WTC11 (cell line): ENCODE measurements around the gene SMCO1. TPM values are rescaled to one million over a fixed set of nuclear protein-coding genes. Genes with fewer than 3 reads are reported as not detected.

Experiments
- ATAC-seq: fragments of 200-7000 bp; cut with Tn5 transposase; 2 replicates; pipeline ENCODE4 v1.10.0; 2021; ENCODE audit warnings: mild to moderate bottlenecking, moderate library complexity
- CTCF ChIA-PET: fragments of 300-600 bp; sonication (Branson Sonifier 250); formaldehyde crosslinking; loops from one replicate; lab custom pipeline; 2021; ENCODE audit warnings: antibody characterized with exemption; lab: Charles Lee
- POLR2A ChIA-PET: fragments of 350-600 bp; sonication (Branson Sonifier 250); formaldehyde crosslinking; loops from one replicate; lab custom pipeline; 2021; ENCODE audit warnings: antibody characterized with exemption; lab: Charles Lee
- DNase-seq: peaks from one replicate; pipeline ENCODE4 v3.0.0; 2021; ENCODE audit warnings: low spot score
- H3K27ac Mint-ChIP-seq: 2 replicates; pipeline ENCODE4 v1.8.0; 2021; ENCODE audit warnings: mixed read lengths
- H3K27me3 Mint-ChIP-seq: 2 replicates; pipeline ENCODE4 v1.8.0; 2021; ENCODE audit warnings: low read depth, mild to moderate bottlenecking, moderate library complexity, mixed read lengths
- H3K36me3 Mint-ChIP-seq: 2 replicates; pipeline ENCODE4 v1.8.0; 2021; ENCODE audit warnings: mixed read lengths
- H3K4me1 Mint-ChIP-seq: 2 replicates; pipeline ENCODE4 v1.8.0; 2022; ENCODE audit warnings: mixed read lengths
- H3K4me3 Mint-ChIP-seq: 2 replicates; pipeline ENCODE4 v1.8.0; 2021; ENCODE audit warnings: mild to moderate bottlenecking, moderate library complexity, mixed read lengths
- H3K9me3 Mint-ChIP-seq: 2 replicates; pipeline ENCODE4 v1.8.0; 2021; ENCODE audit warnings: mixed read lengths
- CREB1 ChIP-seq: sonication (generic); formaldehyde crosslinking; IDR thresholded peaks from 2 replicates; pipeline ENCODE4 v1.8.0; 2023; ENCODE audit warnings: mild to moderate bottlenecking, missing genetic modification reagents
- CTCF ChIP-seq: fragments of 200-600 bp; IDR thresholded peaks from 2 replicates; pipeline ENCODE4 v1.8.0; 2022; ENCODE audit warnings: antibody characterized with exemption
- E2F1 ChIP-seq: sonication (generic); formaldehyde crosslinking; IDR thresholded peaks from 2 replicates; pipeline ENCODE4 v1.8.0; 2022; ENCODE audit warnings: mild to moderate bottlenecking, missing genetic modification reagents
- ERG ChIP-seq: fragments of 250-450 bp; sonication (Bioruptor Pico); IDR thresholded peaks from 2 replicates; pipeline ENCODE4 v1.8.0; 2021; ENCODE audit warnings: mild to moderate bottlenecking
- GABPB1 ChIP-seq: sonication (generic); formaldehyde crosslinking; IDR thresholded peaks from 2 replicates; pipeline ENCODE4 v1.8.1; 2023; ENCODE audit warnings: mild to moderate bottlenecking, missing genetic modification reagents
- IRF2 ChIP-seq: sonication (generic); formaldehyde crosslinking; IDR thresholded peaks from 2 replicates; pipeline ENCODE4 v1.8.0; 2022; ENCODE audit warnings: low read depth, missing genetic modification reagents, borderline replicate concordance
- KAT7 ChIP-seq: sonication (generic); formaldehyde crosslinking; IDR thresholded peaks from 2 replicates; pipeline ENCODE4 v1.8.1; 2023; ENCODE audit warnings: missing genetic modification reagents, mild to moderate bottlenecking, borderline replicate concordance
- MAX ChIP-seq: sonication (generic); formaldehyde crosslinking; IDR thresholded peaks from 2 replicates; pipeline ENCODE4 v1.8.0; 2022; ENCODE audit warnings: mild to moderate bottlenecking, missing genetic modification reagents
- NFYB ChIP-seq: sonication (generic); formaldehyde crosslinking; conservative IDR thresholded peaks from 2 replicates; pipeline ENCODE4 v1.8.0; 2022; ENCODE audit warnings: low read depth, missing genetic modification reagents
- NR1H2 ChIP-seq: sonication (generic); formaldehyde crosslinking; IDR thresholded peaks from 2 replicates; pipeline ENCODE4 v1.9.0; 2021; ENCODE audit warnings: mild to moderate bottlenecking, moderate library complexity, missing genetic modification reagents
- SMAD4 ChIP-seq: sonication (generic); formaldehyde crosslinking; IDR thresholded peaks from 2 replicates; pipeline ENCODE4 v1.8.0; 2022; ENCODE audit warnings: mild to moderate bottlenecking, missing genetic modification reagents
- SOX15 ChIP-seq: fragments of 250-450 bp; sonication (Bioruptor Pico); IDR thresholded peaks from 2 replicates; pipeline ENCODE4 v1.9.0; 2021; ENCODE audit warnings: mild to moderate bottlenecking
- TCF7 ChIP-seq: sonication (generic); formaldehyde crosslinking; IDR thresholded peaks from 2 replicates; pipeline ENCODE4 v1.8.0; 2022; ENCODE audit warnings: mild to moderate bottlenecking, low read depth, missing genetic modification reagents, moderate library complexity
- TEAD4 ChIP-seq: sonication (generic); formaldehyde crosslinking; IDR thresholded peaks from 2 replicates; pipeline ENCODE4 v1.8.0; 2022; ENCODE audit warnings: mild to moderate bottlenecking, missing genetic modification reagents
- TP53 ChIP-seq: sonication (generic); formaldehyde crosslinking; IDR thresholded peaks from 2 replicates; pipeline ENCODE4 v1.8.1; 2023; ENCODE audit warnings: mild to moderate bottlenecking, missing genetic modification reagents
- USF1 ChIP-seq: sonication (generic); formaldehyde crosslinking; IDR thresholded peaks from 2 replicates; pipeline ENCODE4 v1.8.0; 2022; ENCODE audit warnings: mild to moderate bottlenecking, missing genetic modification reagents
- ZMAT4 ChIP-seq: fragments of 250-450 bp; sonication (Bioruptor Pico); IDR thresholded peaks from 2 replicates; pipeline ENCODE4 v1.9.0; 2021; ENCODE audit warnings: mild to moderate bottlenecking
- ZNF138 ChIP-seq: sonication (generic); formaldehyde crosslinking; conservative IDR thresholded peaks from 2 replicates; pipeline ENCODE4 v1.8.1; 2022; ENCODE audit warnings: mild to moderate bottlenecking, moderate library complexity, missing genetic modification reagents
- ZNF263 ChIP-seq: sonication (generic); formaldehyde crosslinking; IDR thresholded peaks from 2 replicates; pipeline ENCODE4 v1.8.1; 2022; ENCODE audit warnings: low read depth, mild to moderate bottlenecking, moderate library complexity, missing genetic modification reagents
- ZNF416 ChIP-seq: fragments of 250-450 bp; sonication (Bioruptor Pico); IDR thresholded peaks from 2 replicates; pipeline ENCODE4 v1.9.0; 2021; ENCODE audit warnings: mild to moderate bottlenecking, inconsistent platforms
- ZNF512 ChIP-seq: sonication (generic); formaldehyde crosslinking; IDR thresholded peaks from 2 replicates; pipeline ENCODE4 v1.8.1; 2022; ENCODE audit warnings: missing genetic modification reagents, borderline replicate concordance
- total RNA-seq: library from RNA; stranded (reverse); gene quantifications from 3 replicates; pipeline ENCODE4 v1.2.3, GENCODE V29; 2021

The SMCO1 gene
- total RNA-seq, 1 experiment from 2014 or later, result not detected

GRCh38 chr3:196558476-196558875 is 43.3 kb upstream of the SMCO1 start:
- TF ChIP-seq E2F1 (CRISPR knock-in tag) (no peak), CTCF (no peak), ZMAT4 (CRISPR knock-in tag) (no peak), ZNF416 (CRISPR knock-in tag) (no peak), IRF2 (CRISPR knock-in tag) (no peak), ZNF138 (CRISPR knock-in tag) (no peak), USF1 (no peak), SMAD4 (CRISPR knock-in tag) (no peak), GABPB1 (no peak), NFYB (CRISPR knock-in tag) (no peak), ZNF263 (no peak), TP53 (CRISPR knock-in tag) (no peak), NR1H2 (no peak), KAT7 (CRISPR knock-in tag) (no peak), TEAD4 (CRISPR knock-in tag) (no peak)
- no peak for DNase-seq
- Mint-ChIP-seq H3K4me1 (no peaks in the 10 kb centered on the region), H3K4me3 (no peak overlapping the region), H3K36me3 (peaks cover 8% of the 10 kb centered on the region; the same call in 1 of the 2 replicates), H3K27ac (no peak overlapping the region), H3K9me3 (no peaks in the 10 kb centered on the region), H3K27me3 (no peaks in the 10 kb centered on the region)
- ChIA-PET CTCF (interaction anchor here (1.3 kb wide), 1 partner anchor 30 kb away, joined by 3 read pairs; no protein-coding TSS in a partner anchor), POLR2A (interaction anchor here (0.6 kb wide), 1 partner anchor 147 kb away, joined by 5 read pairs; no protein-coding TSS in a partner anchor)
- ATAC-seq, result no peak

GRCh38 chr3:196557236-196557635 is 42.1 kb upstream of the SMCO1 start:
- Mint-ChIP-seq H3K27ac (no peak overlapping the region), H3K9me3 (no peaks in the 10 kb centered on the region), H3K4me1 (no peaks in the 10 kb centered on the region), H3K4me3 (no peak overlapping the region), H3K27me3 (no peaks in the 10 kb centered on the region), H3K36me3 (peaks cover 8% of the 10 kb centered on the region; the same call in 1 of the 2 replicates)
- no peak for ATAC-seq
- no peak for DNase-seq
- POLR2A ChIA-PET, result no interaction called here
- CTCF ChIA-PET, result interaction anchor here (1.3 to 2.9 kb wide), 2 partner anchors 29 kb away, joined by 3 to 10 read pairs; no protein-coding TSS in a partner anchor
- TF ChIP-seq MAX (CRISPR knock-in tag), result no peak
- no peak for TF ChIP-seq TCF7 (CRISPR knock-in tag)
- no peak for TF ChIP-seq CREB1 (CRISPR knock-in tag)
- TF ChIP-seq ERG, result no peak
- TF ChIP-seq SOX15, result no peak
- no peak for TF ChIP-seq ZNF512
